ENCODE data around the gene ARHGAP10. TPM values are rescaled to one million over a fixed set of nuclear protein-coding genes. Genes with fewer than 3 reads are reported as not detected.

Gene ARHGAP10
- total RNA-seq, 1 donor from 2014 or later: 30.5 TPM

DNA sequence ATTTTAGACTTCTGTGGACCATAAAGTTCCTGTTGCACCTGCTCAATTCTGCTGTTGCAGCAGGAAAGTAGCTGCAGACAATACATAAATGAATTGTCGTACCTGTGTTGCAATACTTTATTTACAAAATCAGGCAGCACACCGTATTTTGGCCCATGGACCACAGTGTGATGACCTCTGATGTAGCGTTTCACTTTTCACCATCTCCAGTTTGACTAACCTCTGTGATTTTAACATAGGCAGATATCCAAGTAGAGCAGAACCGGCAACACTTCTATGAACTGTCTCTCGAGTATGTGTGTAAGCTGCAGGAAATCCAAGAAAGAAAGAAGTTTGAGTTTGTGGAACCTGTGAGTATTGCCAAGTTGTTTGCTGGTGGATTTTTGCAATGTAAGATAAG lies 132.7 kb downstream of the ARHGAP10 start:
- TF ChIP-seq, protein P1, sequence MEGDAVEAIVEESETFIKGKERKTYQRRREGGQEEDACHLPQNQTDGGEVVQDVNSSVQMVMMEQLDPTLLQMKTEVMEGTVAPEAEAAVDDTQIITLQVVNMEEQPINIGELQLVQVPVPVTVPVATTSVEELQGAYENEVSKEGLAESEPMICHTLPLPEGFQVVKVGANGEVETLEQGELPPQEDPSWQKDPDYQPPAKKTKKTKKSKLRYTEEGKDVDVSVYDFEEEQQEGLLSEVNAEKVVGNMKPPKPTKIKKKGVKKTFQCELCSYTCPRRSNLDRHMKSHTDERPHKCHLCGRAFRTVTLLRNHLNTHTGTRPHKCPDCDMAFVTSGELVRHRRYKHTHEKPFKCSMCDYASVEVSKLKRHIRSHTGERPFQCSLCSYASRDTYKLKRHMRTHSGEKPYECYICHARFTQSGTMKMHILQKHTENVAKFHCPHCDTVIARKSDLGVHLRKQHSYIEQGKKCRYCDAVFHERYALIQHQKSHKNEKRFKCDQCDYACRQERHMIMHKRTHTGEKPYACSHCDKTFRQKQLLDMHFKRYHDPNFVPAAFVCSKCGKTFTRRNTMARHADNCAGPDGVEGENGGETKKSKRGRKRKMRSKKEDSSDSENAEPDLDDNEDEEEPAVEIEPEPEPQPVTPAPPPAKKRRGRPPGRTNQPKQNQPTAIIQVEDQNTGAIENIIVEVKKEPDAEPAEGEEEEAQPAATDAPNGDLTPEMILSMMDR (IDR thresholded peaks at IDR 0.05; ENCODE audit: unreplicated experiment): no peak
- H3K9me3 Mint-ChIP-seq: no peaks in the 10 kb centered on the region

DNA sequence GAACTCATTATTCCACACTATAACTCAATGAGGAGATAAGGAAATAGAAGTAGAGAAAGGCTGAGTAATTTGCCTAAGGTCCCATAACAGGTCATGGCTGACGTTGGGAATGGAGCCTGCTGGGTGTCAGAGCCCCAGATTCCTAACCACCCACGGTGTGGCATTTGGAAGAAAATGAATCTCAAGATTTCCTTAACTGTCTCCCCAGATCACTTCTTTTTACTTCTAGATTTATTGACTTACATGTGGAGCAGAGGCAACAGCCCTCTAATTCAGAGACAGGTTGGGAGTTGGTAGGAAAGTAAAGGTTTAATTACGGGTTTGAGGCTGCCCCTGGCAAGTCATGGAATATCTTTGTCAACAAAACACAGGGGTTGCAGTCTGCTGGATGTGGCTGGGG lies 134.0 kb downstream of the ARHGAP10 start:
- TF ChIP-seq, protein P1 (IDR thresholded peaks at IDR 0.05; ENCODE audit: unreplicated experiment): no peak
- no peaks in the 10 kb centered on the region for H3K27me3 Mint-ChIP-seq (ENCODE audit: low read depth)
- no peak overlapping the region for H3K4me3 Mint-ChIP-seq
- no peak for DNase-seq (ENCODE audit: low spot score in 2 of 2, unreplicated experiment in 2 of 2)
- H3K4me1 Mint-ChIP-seq: peaks cover 24% of the 10 kb centered on the region
- H3K9me3 Mint-ChIP-seq: peaks cover 3% of the 10 kb centered on the region
- H3K36me3 Mint-ChIP-seq: peaks cover 13% of the 10 kb centered on the region
- peak overlapping the region; percentile 54 for H3K27ac Mint-ChIP-seq

More for the DNA sequence above, 132.7 kb downstream of the ARHGAP10 start:
- no peak for DNase-seq (ENCODE audit: low spot score in 2 of 2, unreplicated experiment in 2 of 2)
- Mint-ChIP-seq H3K4me3 (no peak overlapping the region), H3K27ac (no peak overlapping the region), H3K27me3 (ENCODE audit: low read depth) (no peaks in the 10 kb centered on the region), H3K4me1 (peaks cover 24% of the 10 kb centered on the region), H3K36me3 (peaks cover 16% of the 10 kb centered on the region)

DNA sequence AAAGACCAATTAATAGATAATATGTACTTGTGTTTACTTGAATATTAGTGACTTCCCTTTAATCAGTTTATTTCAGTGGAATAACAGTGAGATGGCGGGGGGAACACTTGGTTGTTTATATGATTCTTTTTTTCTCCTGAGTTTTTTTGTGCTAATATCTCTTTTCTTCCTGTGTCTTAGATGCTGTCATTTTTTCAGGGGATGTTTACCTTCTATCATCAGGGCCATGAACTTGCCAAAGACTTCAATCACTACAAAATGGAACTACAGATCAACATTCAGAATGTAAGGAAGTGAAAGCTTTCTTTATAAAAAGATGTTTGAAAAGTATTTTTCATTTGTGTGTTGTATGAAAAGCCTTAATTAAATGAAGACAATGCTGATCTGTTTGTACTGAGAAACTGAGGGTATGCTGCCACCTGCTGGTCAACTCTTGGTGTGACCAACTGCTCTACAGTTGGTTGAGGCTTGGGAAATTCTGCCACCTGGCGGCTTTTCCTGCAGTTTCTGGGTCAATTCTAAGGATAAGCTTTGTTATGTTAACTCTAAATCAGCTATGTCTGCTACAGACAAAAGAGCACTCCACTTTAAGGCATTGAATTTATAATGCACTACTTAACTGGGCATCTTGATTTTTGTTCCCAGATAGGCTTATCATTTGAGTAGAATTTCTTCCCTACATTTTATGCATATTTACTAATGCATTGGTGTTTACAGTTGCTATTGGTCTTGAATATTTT lies 134.8 kb downstream of the ARHGAP10 start:
- Mint-ChIP-seq H3K27me3 (ENCODE audit: low read depth) (no peaks in the 10 kb centered on the region), H3K27ac (no peak overlapping the region), H3K4me3 (no peak overlapping the region)

DNA sequence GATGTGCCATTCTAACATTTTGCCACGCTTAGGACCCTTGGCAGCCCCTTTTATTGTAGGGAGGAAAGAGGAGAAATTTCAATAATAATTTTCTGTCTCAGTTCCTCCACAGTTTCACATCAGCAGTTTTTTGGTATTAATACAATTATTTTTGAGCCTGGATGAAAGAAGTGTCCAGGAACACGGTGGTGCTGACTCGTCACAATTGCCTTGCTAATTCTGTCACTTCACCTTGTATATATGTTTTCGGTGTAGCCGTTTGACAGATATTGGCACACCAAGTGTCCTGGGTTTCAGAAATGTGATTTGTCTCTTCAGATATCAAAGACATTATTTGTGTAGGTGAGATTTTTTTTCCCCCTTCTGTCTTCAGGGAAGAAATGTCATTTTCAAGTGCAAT lies 142.2 kb downstream of the ARHGAP10 start:
- no peak for DNase-seq (ENCODE audit: low spot score in 2 of 2, unreplicated experiment in 2 of 2)
- Mint-ChIP-seq H3K27ac (no peak overlapping the region), H3K4me1 (peaks cover 2% of the 10 kb centered on the region), H3K4me3 (no peak overlapping the region), H3K9me3 (peaks cover 3% of the 10 kb centered on the region), H3K36me3 (peaks cover 19% of the 10 kb centered on the region), H3K27me3 (ENCODE audit: low read depth) (no peaks in the 10 kb centered on the region)
- TF ChIP-seq, protein P1 (IDR thresholded peaks at IDR 0.05; ENCODE audit: unreplicated experiment): no peak

More for the DNA sequence above, 134.8 kb downstream of the ARHGAP10 start:
- Mint-ChIP-seq H3K4me1 (peaks cover 24% of the 10 kb centered on the region), H3K9me3 (peaks cover 3% of the 10 kb centered on the region), H3K36me3 (peaks cover 7% of the 10 kb centered on the region)
- peak; percentile 83 to 93 for DNase-seq (ENCODE audit: low spot score in 2 of 2, unreplicated experiment in 2 of 2)
- TF ChIP-seq, protein P1 (IDR thresholded peaks at IDR 0.05; ENCODE audit: unreplicated experiment): peak; percentile 100

DNA sequence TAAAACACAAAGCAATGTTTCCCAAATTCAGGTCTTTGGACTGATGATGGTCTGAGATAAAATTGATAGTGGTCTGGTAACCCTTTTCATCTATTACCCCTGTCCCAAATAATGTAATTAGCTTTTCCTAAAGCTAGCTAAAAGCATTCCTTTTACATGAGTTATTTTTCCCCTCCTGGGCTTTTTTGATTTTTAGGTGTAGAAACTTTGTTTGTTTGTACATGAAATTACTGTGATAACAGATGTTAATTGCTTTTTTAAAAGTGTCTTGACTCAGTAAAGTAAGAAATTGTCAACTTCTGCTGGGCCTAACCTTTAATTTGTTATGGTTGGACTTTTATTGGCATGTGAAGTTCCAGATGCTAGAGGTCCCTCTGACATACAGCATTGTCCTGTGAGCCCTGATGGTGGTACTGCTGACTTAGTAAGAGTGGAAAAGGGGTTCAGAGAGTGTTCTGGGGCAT lies 145.5 kb downstream of the ARHGAP10 start:
- TF ChIP-seq, protein P1 (IDR thresholded peaks at IDR 0.05; ENCODE audit: unreplicated experiment): no peak
- peak overlapping the region; percentile 35 for H3K27ac Mint-ChIP-seq
- no peak for DNase-seq (ENCODE audit: low spot score in 2 of 2, unreplicated experiment in 2 of 2)
- H3K4me1 Mint-ChIP-seq: peaks cover 2% of the 10 kb centered on the region
- H3K9me3 Mint-ChIP-seq: no peaks in the 10 kb centered on the region
- no peak overlapping the region for H3K4me3 Mint-ChIP-seq
- peaks cover 21% of the 10 kb centered on the region for H3K36me3 Mint-ChIP-seq
- no peaks in the 10 kb centered on the region for H3K27me3 Mint-ChIP-seq (ENCODE audit: low read depth)
